ENCODE results near the gene VIL1.

VIL1 gene

DNA sequence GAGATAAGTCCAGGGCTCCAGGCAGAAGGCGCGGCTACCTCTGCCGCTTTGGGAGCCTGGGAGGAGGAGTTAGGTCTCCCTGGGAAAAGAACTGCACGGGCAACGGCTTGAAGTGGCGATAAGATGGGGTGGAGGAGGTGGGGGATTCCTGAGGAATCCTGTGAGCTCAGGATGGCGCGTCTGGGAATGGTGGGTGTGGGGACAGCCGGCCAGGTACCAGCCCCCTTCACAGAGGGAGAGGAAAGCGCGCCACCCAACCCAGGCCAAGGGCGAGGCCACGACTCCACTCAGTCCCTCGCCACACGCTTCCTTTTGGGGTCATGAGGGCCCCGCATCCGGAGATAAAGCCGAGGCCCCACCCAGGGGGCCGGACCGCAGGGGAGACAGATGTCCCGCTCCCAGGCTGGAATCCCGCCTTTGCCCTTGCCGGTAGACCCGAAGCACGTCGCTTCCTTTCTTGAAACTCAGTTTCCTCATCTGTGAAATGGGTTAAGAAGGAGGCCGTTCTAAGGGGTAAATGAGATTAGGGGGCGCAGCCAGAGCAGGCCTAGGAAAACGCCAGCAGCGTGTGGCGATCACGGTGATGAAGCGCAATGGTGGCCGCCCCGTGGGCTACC is 21.0 kb upstream of the VIL1 start:
- Histone ChIP-seq H4K12ac (ENCODE audit: low read depth, low read length) (peak overlapping the region; percentile 22), H3K9ac (ENCODE audit: low read length) (no peak overlapping the region), H2AK5ac (ENCODE audit: low read length) (peak overlapping the region; percentile 35), H4K8ac (ENCODE audit: low read depth, low read length) (peak overlapping the region; percentile 57), H3K79me2 (ENCODE audit: control insufficient read depth, insufficient read depth, low read length, poor library complexity) (peaks cover 21% of the 10 kb centered on the region), H3K4me3 (ENCODE audit: low read depth, low read length) (no peak overlapping the region), H2BK12ac (ENCODE audit: low read length) (peak overlapping the region; percentile 29), H3K9me3 (ENCODE audit: insufficient read depth, low read depth, low read length) (no peaks in the 10 kb centered on the region), H4K91ac (ENCODE audit: low read depth, low read length) (peak overlapping the region; percentile 97), H2BK120ac (ENCODE audit: insufficient read depth, low read length, poor library complexity) (peak overlapping the region; percentile 65), H3K79me1 (ENCODE audit: low read length) (peaks cover 37% of the 10 kb centered on the region), H3K18ac (ENCODE audit: low read length) (peak overlapping the region; percentile 70), H2BK5ac (ENCODE audit: low read depth, low read length, poor library complexity) (peak overlapping the region; percentile 60), H3K23ac (ENCODE audit: low read length) (no peak overlapping the region), H3K27ac (ENCODE audit: low read depth, low read length) (peak overlapping the region; percentile 86), H3K36me3 (ENCODE audit: control insufficient read depth in 1 of 2, insufficient read depth in 2 of 2, low read length in 2 of 2) (peaks cover 17% of the 10 kb centered on the region in 2 experiments), H3K4me2 (ENCODE audit: low read length) (peak overlapping the region; percentile 71), H2AFZ (ENCODE audit: insufficient read depth, low read length, poor library complexity) (peak overlapping the region; percentile 32), H3K14ac (ENCODE audit: low read length) (peak overlapping the region; percentile 49), H3K4ac (ENCODE audit: low read depth, low read length) (peak overlapping the region; percentile 43), H3K4me1 (ENCODE audit: control insufficient read depth in 1 of 2, insufficient read depth in 2 of 2, low read length in 2 of 2) (peaks cover 18 to 26% of the 10 kb centered on the region in 2 experiments), H3K27me3 (ENCODE audit: insufficient read depth, low read length) (no peaks in the 10 kb centered on the region)
- DNase-seq = peak; percentile 99
- WGBS (ENCODE audit: extremely low coverage, insufficient coverage, insufficient read length) = no CpG with 5 or more reads among the region's 35 CpGs

DNA sequence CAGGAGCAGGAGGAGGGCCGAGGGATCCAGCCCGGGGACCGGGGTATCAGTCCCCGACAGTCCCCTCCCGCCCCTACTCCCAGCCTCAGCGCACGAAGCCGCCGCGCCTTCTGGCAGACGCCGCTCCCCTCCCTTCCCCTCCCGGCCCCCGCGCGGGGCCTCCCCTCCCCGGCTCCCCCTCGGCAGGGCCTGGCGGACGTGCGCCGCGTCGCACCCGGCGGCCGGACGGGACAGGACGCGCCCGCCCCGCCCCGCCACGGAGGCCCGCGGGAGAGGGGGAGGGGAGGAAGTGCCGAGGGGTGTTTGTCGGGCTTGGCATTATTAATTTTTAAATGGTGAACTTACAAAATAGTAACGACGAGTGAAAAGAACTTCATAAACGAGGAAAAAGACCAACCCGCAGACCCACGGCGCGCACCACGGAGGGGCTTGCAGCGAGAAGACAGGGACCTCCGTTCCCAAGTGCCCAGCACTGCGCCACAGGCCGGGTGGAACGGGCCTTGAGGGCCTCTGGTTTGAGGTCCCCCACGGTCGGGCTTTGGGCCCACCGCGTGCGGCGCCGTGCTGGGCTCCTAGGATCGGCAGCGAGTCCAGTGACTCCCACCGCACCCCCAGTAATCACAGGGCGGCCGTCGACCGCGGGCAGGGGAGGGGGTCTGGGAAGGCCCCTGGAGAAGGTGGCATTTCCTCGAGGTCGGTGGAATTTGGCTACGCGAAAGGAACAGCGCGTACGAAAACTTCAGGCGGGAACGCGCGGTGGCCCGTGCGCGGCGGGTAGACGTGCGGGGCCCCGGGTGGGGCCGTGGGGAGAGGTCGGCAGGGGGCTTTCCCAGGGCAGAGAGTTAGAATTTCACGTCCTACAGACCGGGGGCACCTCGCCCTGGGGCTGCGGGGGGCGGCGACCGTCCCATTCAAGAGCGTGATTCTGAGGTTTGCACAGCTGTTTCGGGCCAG is 20.2 kb upstream of the VIL1 start:
- Histone ChIP-seq H3K4me3 (ENCODE audit: low read depth, low read length) (peak overlapping the region; percentile 65), H2BK120ac (ENCODE audit: insufficient read depth, low read length, poor library complexity) (peak overlapping the region; percentile 98), H3K79me2 (ENCODE audit: control insufficient read depth, insufficient read depth, low read length, poor library complexity) (peaks cover 21% of the 10 kb centered on the region), H2BK12ac (ENCODE audit: low read length) (peak overlapping the region; percentile 89), H3K4me1 (ENCODE audit: control insufficient read depth in 1 of 2, insufficient read depth in 2 of 2, low read length in 2 of 2) (peaks cover 18 to 26% of the 10 kb centered on the region in 2 experiments), H3K79me1 (ENCODE audit: low read length) (peaks cover 37% of the 10 kb centered on the region), H3K9ac (ENCODE audit: low read length) (peak overlapping the region; percentile 49), H2AFZ (ENCODE audit: insufficient read depth, low read length, poor library complexity) (peak overlapping the region; percentile 91), H4K12ac (ENCODE audit: low read depth, low read length) (peak overlapping the region; percentile 95), H3K18ac (ENCODE audit: low read length) (peak overlapping the region; percentile 97), H4K8ac (ENCODE audit: low read depth, low read length) (peak overlapping the region; percentile 96), H3K36me3 (ENCODE audit: control insufficient read depth in 1 of 2, insufficient read depth in 2 of 2, low read length in 2 of 2) (peaks cover 24% of the 10 kb centered on the region in 2 experiments), H3K27ac (ENCODE audit: low read depth, low read length) (peak overlapping the region; percentile 86), H4K91ac (ENCODE audit: low read depth, low read length) (peak overlapping the region; percentile 99), H3K4me2 (ENCODE audit: low read length) (peak overlapping the region; percentile 71), H3K9me3 (ENCODE audit: insufficient read depth, low read depth, low read length) (no peaks in the 10 kb centered on the region), H3K23ac (ENCODE audit: low read length) (no peak overlapping the region), H3K14ac (ENCODE audit: low read length) (peak overlapping the region; percentile 96), H3K4ac (ENCODE audit: low read depth, low read length) (peak overlapping the region; percentile 63), H3K27me3 (ENCODE audit: insufficient read depth, low read length) (no peaks in the 10 kb centered on the region), H2BK5ac (ENCODE audit: low read depth, low read length, poor library complexity) (peak overlapping the region; percentile 89), H2AK5ac (ENCODE audit: low read length) (peak overlapping the region; percentile 95)
- WGBS (ENCODE audit: extremely low coverage, insufficient coverage, insufficient read length) = no CpG with 5 or more reads among the region's 95 CpGs
- peak; percentile 45 to 69 for DNase-seq

DNA sequence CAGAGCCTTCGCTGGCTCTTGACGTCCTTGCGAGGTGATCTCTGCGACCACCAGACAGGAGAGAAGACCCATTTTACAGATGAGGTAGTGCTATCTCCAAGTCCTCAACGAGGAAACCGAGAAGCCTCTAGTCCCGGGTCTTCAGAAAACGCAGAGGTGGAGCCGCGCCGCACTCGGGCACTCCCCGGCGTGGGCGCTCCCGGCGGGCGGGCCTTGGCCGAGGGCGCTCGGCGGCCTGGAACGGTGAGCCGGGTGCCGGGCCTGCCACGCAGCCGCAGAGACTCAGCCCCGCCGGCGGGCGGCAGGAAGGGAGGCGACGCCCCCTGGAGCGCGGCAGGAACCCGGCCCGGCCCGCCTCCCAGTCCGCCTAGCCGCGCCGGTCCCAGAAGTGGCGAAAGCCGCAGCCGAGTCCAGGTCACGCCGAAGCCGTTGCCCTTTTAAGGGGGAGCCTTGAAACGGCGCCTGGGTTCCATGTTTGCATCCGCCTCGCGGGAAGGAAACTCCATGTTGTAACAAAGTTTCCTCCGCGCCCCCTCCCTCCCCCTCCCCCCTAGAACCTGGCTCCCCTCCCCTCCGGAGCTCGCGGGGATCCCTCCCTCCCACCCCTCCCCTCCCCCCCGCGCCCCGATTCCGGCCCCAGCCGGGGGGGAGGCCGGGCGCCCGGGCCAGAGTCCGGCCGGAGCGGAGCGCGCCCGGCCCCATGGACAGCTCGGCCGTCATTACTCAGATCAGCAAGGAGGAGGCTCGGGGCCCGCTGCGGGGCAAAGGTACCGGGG is 19.3 kb upstream of the VIL1 start, which contains the start of gene CTDSP1:
Gene CTDSP1 (plus strand): TSS at position 478 of the 776 bp plus-strand sequence. CDS start 223 bp downstream, at position 701.
- H4K8ac ChIP-seq (ENCODE audit: low read depth, low read length) = peak within 1 kb of the TSS; percentile 96
- peak within 1 kb of the TSS; percentile 89 for H2BK5ac ChIP-seq (ENCODE audit: low read depth, low read length, poor library complexity)
- peak within 1 kb of the TSS; percentile 97 for H3K18ac ChIP-seq (ENCODE audit: low read length)
- H2BK12ac ChIP-seq (ENCODE audit: low read length) = peak within 1 kb of the TSS; percentile 89
- H3K4ac ChIP-seq (ENCODE audit: low read depth, low read length) = peak within 1 kb of the TSS; percentile 63
- no peaks in the 10 kb centered on the region for H3K9me3 ChIP-seq (ENCODE audit: insufficient read depth, low read depth, low read length)
- H3K23ac ChIP-seq (ENCODE audit: low read length) = no peak within 1 kb of the TSS
- peak within 1 kb of the TSS; percentile 98 for H3K14ac ChIP-seq (ENCODE audit: low read length)
- peak within 1 kb of the TSS; percentile 87 for H3K4me2 ChIP-seq (ENCODE audit: low read length)
- H2BK120ac ChIP-seq (ENCODE audit: insufficient read depth, low read length, poor library complexity) = peak within 1 kb of the TSS; percentile 98
- DNase-seq = peak; percentile 89 to 90
- H2AK5ac ChIP-seq (ENCODE audit: low read length) = peak within 1 kb of the TSS; percentile 96
- WGBS (ENCODE audit: extremely low coverage, insufficient coverage, insufficient read length) = no CpG with 5 or more reads among the region's 78 CpGs
- H3K79me1 ChIP-seq (ENCODE audit: low read length) = peaks cover 37% of the 10 kb centered on the region
- peaks cover 21% of the 10 kb centered on the region for H3K79me2 ChIP-seq (ENCODE audit: control insufficient read depth, insufficient read depth, low read length, poor library complexity)
- H3K4me3 ChIP-seq (ENCODE audit: low read depth, low read length) = peak within 1 kb of the TSS; percentile 73
- peak within 1 kb of the TSS; percentile 99 for H4K91ac ChIP-seq (ENCODE audit: low read depth, low read length)
- H3K27me3 ChIP-seq (ENCODE audit: insufficient read depth, low read length) = no peaks in the 10 kb centered on the region
- peak within 1 kb of the TSS; percentile 91 for H2AFZ ChIP-seq (ENCODE audit: insufficient read depth, low read length, poor library complexity)
- peak within 1 kb of the TSS; percentile 80 for H3K9ac ChIP-seq (ENCODE audit: low read length)
- peaks cover 18 to 26% of the 10 kb centered on the region in 2 experiments for H3K4me1 ChIP-seq (ENCODE audit: control insufficient read depth in 1 of 2, insufficient read depth in 2 of 2, low read length in 2 of 2)
- peak within 1 kb of the TSS; percentile 86 for H3K27ac ChIP-seq (ENCODE audit: low read depth, low read length)
- peaks cover 30 to 32% of the 10 kb centered on the region in 2 experiments for H3K36me3 ChIP-seq (ENCODE audit: control insufficient read depth in 1 of 2, insufficient read depth in 2 of 2, low read length in 2 of 2)
- H4K12ac ChIP-seq (ENCODE audit: low read depth, low read length) = peak within 1 kb of the TSS; percentile 95
